Stimulated activated CD8-positive, alpha-beta memory T cell treated with anti-CD3 and anti-CD28 coated beads, Interleukin-7, amount 100 ng/mL, for 24 hours (primary cell): Measurements from ENCODE around the gene LSM4.
A peak's percentile ranks its signal among the peaks of the same experiment; 100 is the strongest.
"Not testable (repeated sequence)": the region's sequence is repeated elsewhere in the genome, so short reads cannot be mapped to it uniquely, and the experiment has no call there.

Source experiments
- DNase-seq: peaks from one replicate; pipeline ENCODE4 v3.0.0-alpha.2; 2020; ENCODE audit warnings: low read depth

Gene LSM4

GRCh38 chr19:18322759-18323460 is at the start of gene LSM4:
Gene LSM4 (minus strand): TSS chr19:18323076. CDS start chr19:18323020, 56 bp downstream.
- DNase-seq = peak; percentile 98

- no peak for DNase-seq
Observed at GRCh38 chr19:18368504-18369222, 45.8 kb upstream of the LSM4 start.

GRCh38 chr19:18366021-18366435 is 43.2 kb upstream of the LSM4 start:
- no peak for DNase-seq

GRCh38 chr19:18364826-18365528 is 42.1 kb upstream of the LSM4 start:
- no peak for DNase-seq

- DNase-seq = not testable (repeated sequence)
Observed at GRCh38 chr19:18364277-18364825, 41.5 kb upstream of the LSM4 start.

- DNase-seq = no peak
Observed at GRCh38 chr19:18363787-18364186, 40.9 kb upstream of the LSM4 start.

GRCh38 chr19:18362934-18363542 is 40.2 kb upstream of the LSM4 start:
- DNase-seq = no peak

GRCh38 chr19:18361646-18362045 is 38.8 kb upstream of the LSM4 start:
- no peak for DNase-seq

GRCh38 chr19:18357041-18357440 is 34.2 kb upstream of the LSM4 start:
- no peak for DNase-seq

GRCh38 chr19:18354743-18355142 is 31.9 kb upstream of the LSM4 start:
- DNase-seq = not testable (repeated sequence)

- DNase-seq = no peak
Observed at GRCh38 chr19:18353378-18354005, 30.6 kb upstream of the LSM4 start.

- no peak for DNase-seq
Observed at GRCh38 chr19:18351544-18351943, 28.7 kb upstream of the LSM4 start.

GRCh38 chr19:18350490-18350889 is 27.6 kb upstream of the LSM4 start:
- no peak for DNase-seq

GRCh38 chr19:18349524-18350128 is 26.8 kb upstream of the LSM4 start:
- DNase-seq = no peak

- not testable (repeated sequence) for DNase-seq
Observed at GRCh38 chr19:18348818-18349339, 26.0 kb upstream of the LSM4 start.

- DNase-seq = no peak
Observed at GRCh38 chr19:18348171-18348570, 25.3 kb upstream of the LSM4 start.

- no peak for DNase-seq
Observed at GRCh38 chr19:18346091-18346490, 23.2 kb upstream of the LSM4 start.

- no peak for DNase-seq
Observed at GRCh38 chr19:18345296-18345695, 22.4 kb upstream of the LSM4 start.

- DNase-seq = no peak
Observed at GRCh38 chr19:18344582-18344950, 21.7 kb upstream of the LSM4 start.

- DNase-seq = no peak
Observed at GRCh38 chr19:18342090-18342632, 19.3 kb upstream of the LSM4 start.
